ENCODE data around the gene ZNF281.
"Not testable (repeated sequence)": the region's sequence is repeated elsewhere in the genome, so short reads cannot be mapped to it uniquely, and the experiment has no call there.

Gene ZNF281

GRCh38 chr1:200414657-200415056 lies 4.8 kb upstream of the ZNF281 start:
- Histone ChIP-seq H3K9me3 (no peaks in the 10 kb centered on the region), H3K27me3 (ENCODE audit: low read depth) (no peaks in the 10 kb centered on the region), H3K36me3 (replicated peaks) (no peaks in the 10 kb centered on the region), H3K4me1 (peaks cover 16% of the 10 kb centered on the region), H3K4me3 (no peak overlapping the region)
- DNase-seq (ENCODE audit: low spot score in 2 of 2): no peak
- in situ Hi-C loops (cut with MboI; ENCODE audit: low sequenced_read_pairs): no loop called here

GRCh38 chr1:200413766-200414165 lies 3.9 kb upstream of the ZNF281 start:
- H3K27me3 ChIP-seq (ENCODE audit: low read depth); H3K36me3 ChIP-seq (replicated peaks); DNase-seq (ENCODE audit: low spot score in 2 of 2); H3K9me3 ChIP-seq; in situ Hi-C loops (cut with MboI; ENCODE audit: low sequenced_read_pairs); H3K4me3 ChIP-seq: not testable (repeated sequence)
- H3K4me1 ChIP-seq: peaks cover 18% of the 10 kb centered on the region

- in situ Hi-C loops (cut with MboI; ENCODE audit: low sequenced_read_pairs): no loop called here
- Histone ChIP-seq H3K27me3 (ENCODE audit: low read depth) (no peaks in the 10 kb centered on the region), H3K36me3 (replicated peaks) (peaks cover 15% of the 10 kb centered on the region), H3K4me1 (peaks cover 26% of the 10 kb centered on the region), H3K4me3 (no peak overlapping the region), H3K9me3 (no peaks in the 10 kb centered on the region; the same call in 1 of the 2 replicates)
- DNase-seq (ENCODE audit: low spot score in 2 of 2): peak; percentile 45 to 73
Observed at GRCh38 chr1:200411406-200412257, 1.8 kb upstream of the ZNF281 start.

- in situ Hi-C loops (cut with MboI; ENCODE audit: low sequenced_read_pairs): no loop called here
- peaks cover 33% of the 10 kb centered on the region for H3K4me1 ChIP-seq
- H3K4me3 ChIP-seq: peak overlapping the region; percentile 91
- DNase-seq (ENCODE audit: low spot score in 2 of 2): peak; percentile 20 to 36
- H3K9me3 ChIP-seq: no peaks in the 10 kb centered on the region; the same call in 1 of the 2 replicates
- no peaks in the 10 kb centered on the region for H3K27me3 ChIP-seq (ENCODE audit: low read depth)
- peaks cover 18% of the 10 kb centered on the region for H3K36me3 ChIP-seq (replicated peaks)
Observed at GRCh38 chr1:200410566-200410878, 686 bp upstream of the ZNF281 start.

- Histone ChIP-seq H3K9me3 (no peaks in the 10 kb centered on the region; the same call in 1 of the 2 replicates), H3K36me3 (replicated peaks) (peaks cover 18% of the 10 kb centered on the region), H3K27me3 (ENCODE audit: low read depth) (no peaks in the 10 kb centered on the region), H3K4me3 (peak overlapping the region; percentile 91), H3K4me1 (peaks cover 35% of the 10 kb centered on the region)
- peak in 1 of 2 experiments; percentile 38 for DNase-seq (ENCODE audit: low spot score in 2 of 2)
- in situ Hi-C loops (cut with MboI; ENCODE audit: low sequenced_read_pairs): no loop called here
Observed at GRCh38 chr1:200409203-200409760, 554 bp downstream of the ZNF281 start.

- Histone ChIP-seq H3K36me3 (replicated peaks) (peaks cover 21% of the 10 kb centered on the region), H3K4me1 (peaks cover 30% of the 10 kb centered on the region), H3K4me3 (no peak overlapping the region), H3K9me3 (no peaks in the 10 kb centered on the region; the same call in 1 of the 2 replicates), H3K27me3 (ENCODE audit: low read depth) (no peaks in the 10 kb centered on the region)
- DNase-seq (ENCODE audit: low spot score in 2 of 2): no peak
- in situ Hi-C loops (cut with MboI; ENCODE audit: low sequenced_read_pairs): no loop called here
Observed at GRCh38 chr1:200406161-200406797, 3.6 kb downstream of the ZNF281 start.

- no peak overlapping the region for H3K4me3 ChIP-seq
- peaks cover 21% of the 10 kb centered on the region for H3K36me3 ChIP-seq (replicated peaks)
- no peak for DNase-seq (ENCODE audit: low spot score in 2 of 2)
- no peaks in the 10 kb centered on the region; the same call in 1 of the 2 replicates for H3K9me3 ChIP-seq
- H3K27me3 ChIP-seq (ENCODE audit: low read depth): no peaks in the 10 kb centered on the region
- peaks cover 26% of the 10 kb centered on the region for H3K4me1 ChIP-seq
- in situ Hi-C loops (cut with MboI; ENCODE audit: low sequenced_read_pairs): no loop called here
Observed at GRCh38 chr1:200405264-200405663, 4.6 kb downstream of the ZNF281 start.

GRCh38 chr1:200401708-200402107 lies 8.1 kb downstream of the ZNF281 start:
- Histone ChIP-seq H3K36me3 (replicated peaks) (peaks cover 6% of the 10 kb centered on the region), H3K4me1 (peaks cover 14% of the 10 kb centered on the region), H3K4me3 (no peak overlapping the region), H3K27me3 (ENCODE audit: low read depth) (no peaks in the 10 kb centered on the region), H3K9me3 (no peaks in the 10 kb centered on the region)
- in situ Hi-C loops (cut with MboI; ENCODE audit: low sequenced_read_pairs): no loop called here
- DNase-seq (ENCODE audit: low spot score in 2 of 2): no peak

GRCh38 chr1:200401263-200401662 lies 8.6 kb downstream of the ZNF281 start:
- H3K36me3 ChIP-seq (replicated peaks): peaks cover 4% of the 10 kb centered on the region
- no peak overlapping the region for H3K4me3 ChIP-seq
- H3K9me3 ChIP-seq: no peaks in the 10 kb centered on the region
- in situ Hi-C loops (cut with MboI; ENCODE audit: low sequenced_read_pairs): no loop called here
- no peaks in the 10 kb centered on the region for H3K27me3 ChIP-seq (ENCODE audit: low read depth)
- no peak for DNase-seq (ENCODE audit: low spot score in 2 of 2)
- H3K4me1 ChIP-seq: peaks cover 12% of the 10 kb centered on the region

GRCh38 chr1:200400556-200400955 lies 9.3 kb downstream of the ZNF281 start:
- Histone ChIP-seq H3K27me3 (ENCODE audit: low read depth) (no peaks in the 10 kb centered on the region), H3K9me3 (no peaks in the 10 kb centered on the region), H3K4me1 (peaks cover 6% of the 10 kb centered on the region), H3K36me3 (replicated peaks) (peaks cover 3% of the 10 kb centered on the region; the same call in 1 of the 2 replicates), H3K4me3 (no peak overlapping the region)
- no peak for DNase-seq (ENCODE audit: low spot score in 2 of 2)
- in situ Hi-C loops (cut with MboI; ENCODE audit: low sequenced_read_pairs): no loop called here

GRCh38 chr1:200399860-200400259 lies 10.0 kb downstream of the ZNF281 start:
- H3K4me3 ChIP-seq: no peak overlapping the region

GRCh38 chr1:200398373-200398772 lies 11.5 kb downstream of the ZNF281 start:
- no peaks in the 10 kb centered on the region for H3K9me3 ChIP-seq
- peaks cover 3% of the 10 kb centered on the region; the same call in 1 of the 2 replicates for H3K36me3 ChIP-seq (replicated peaks)
- H3K4me1 ChIP-seq: peaks cover 5% of the 10 kb centered on the region
- H3K4me3 ChIP-seq: no peak overlapping the region
- DNase-seq (ENCODE audit: low spot score in 2 of 2): no peak
- H3K27me3 ChIP-seq (ENCODE audit: low read depth): no peaks in the 10 kb centered on the region
- in situ Hi-C loops (cut with MboI; ENCODE audit: low sequenced_read_pairs): no loop called here

More at GRCh38 chr1:200399860-200400259, 10.0 kb downstream of the ZNF281 start:
- Histone ChIP-seq H3K27me3 (ENCODE audit: low read depth) (no peaks in the 10 kb centered on the region), H3K36me3 (replicated peaks) (peaks cover 3% of the 10 kb centered on the region; the same call in 1 of the 2 replicates), H3K4me1 (peaks cover 5% of the 10 kb centered on the region), H3K9me3 (no peaks in the 10 kb centered on the region)
- in situ Hi-C loops (cut with MboI; ENCODE audit: low sequenced_read_pairs): no loop called here
- no peak for DNase-seq (ENCODE audit: low spot score in 2 of 2)

- Histone ChIP-seq H3K4me3 (no peak overlapping the region), H3K36me3 (replicated peaks) (no peaks in the 10 kb centered on the region), H3K9me3 (no peaks in the 10 kb centered on the region), H3K27me3 (ENCODE audit: low read depth) (no peaks in the 10 kb centered on the region), H3K4me1 (peaks cover 16% of the 10 kb centered on the region)
- DNase-seq (ENCODE audit: low spot score in 2 of 2): peak; percentile 24 to 47
- in situ Hi-C loops (cut with MboI; ENCODE audit: low sequenced_read_pairs): no loop called here
Observed at GRCh38 chr1:200392625-200393185, 17.1 kb downstream of the ZNF281 start.

GRCh38 chr1:200391747-200392146 lies 18.1 kb downstream of the ZNF281 start:
- Histone ChIP-seq H3K27me3 (ENCODE audit: low read depth) (no peaks in the 10 kb centered on the region), H3K4me1 (peaks cover 16% of the 10 kb centered on the region), H3K9me3 (no peaks in the 10 kb centered on the region), H3K36me3 (replicated peaks) (no peaks in the 10 kb centered on the region), H3K4me3 (no peak overlapping the region)
- in situ Hi-C loops (cut with MboI; ENCODE audit: low sequenced_read_pairs): no loop called here
- no peak for DNase-seq (ENCODE audit: low spot score in 2 of 2)
